T-helper 2 cell treated with Interferon-gamma antibody and Interleukin-4, amounts not matched to agents 5 μg/mL and 100 μg/mL, for 36 hours (primary cell): Measurements from ENCODE around the gene MYO5A.

Experiments
- DNase-seq: peaks from one replicate; pipeline ENCODE4 v3.0.0; 2021; ENCODE audit warnings: low spot score
- H3K27ac Mint-ChIP-seq: one replicate; pipeline ENCODE4 v1.8.0; 2021; ENCODE audit warnings: mild to moderate bottlenecking, mixed read lengths
- H3K27me3 Mint-ChIP-seq: one replicate; pipeline ENCODE4 v1.8.0; 2021; ENCODE audit warnings: low read depth, mixed read lengths
- H3K36me3 Mint-ChIP-seq: one replicate; pipeline ENCODE4 v1.8.0; 2021; ENCODE audit warnings: low read depth, mixed read lengths
- H3K4me1 Mint-ChIP-seq: one replicate; pipeline ENCODE4 v1.8.0; 2021; ENCODE audit warnings: low read depth, mixed read lengths
- H3K4me3 Mint-ChIP-seq: one replicate; pipeline ENCODE4 v1.8.0; 2022; ENCODE audit warnings: mild to moderate bottlenecking, moderate library complexity, mixed read lengths
- H3K9me3 Mint-ChIP-seq: one replicate; pipeline ENCODE4 v1.8.0; 2021; ENCODE audit warnings: mixed read lengths

MYO5A gene

DNA sequence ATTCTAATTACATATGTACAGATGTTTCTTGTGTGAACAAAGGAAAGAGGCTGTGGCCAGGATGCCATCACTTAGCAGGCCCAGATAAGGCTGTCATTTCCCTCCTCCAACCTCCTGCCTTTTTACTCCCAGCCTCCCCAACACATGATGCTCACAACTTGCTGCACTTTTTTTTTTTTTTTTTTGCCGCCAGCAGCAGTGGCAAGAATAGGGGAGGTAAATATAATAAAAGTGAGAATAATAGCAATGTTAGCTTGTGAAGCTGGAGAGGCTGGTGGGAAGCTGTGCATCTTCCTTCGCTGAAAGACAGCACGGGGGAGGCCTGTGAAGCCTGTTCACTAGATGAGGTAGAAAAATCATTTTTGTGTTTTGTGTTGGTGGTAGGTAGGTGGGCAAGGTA is 190.6 kb downstream of the MYO5A start:
- DNase-seq: no peak
- Mint-ChIP-seq H3K9me3 (no peaks in the 10 kb centered on the region), H3K36me3 (peaks cover 17% of the 10 kb centered on the region), H3K4me3 (no peak overlapping the region), H3K27me3 (no peaks in the 10 kb centered on the region), H3K4me1 (peaks cover 17% of the 10 kb centered on the region), H3K27ac (peak overlapping the region; percentile 31)

DNA sequence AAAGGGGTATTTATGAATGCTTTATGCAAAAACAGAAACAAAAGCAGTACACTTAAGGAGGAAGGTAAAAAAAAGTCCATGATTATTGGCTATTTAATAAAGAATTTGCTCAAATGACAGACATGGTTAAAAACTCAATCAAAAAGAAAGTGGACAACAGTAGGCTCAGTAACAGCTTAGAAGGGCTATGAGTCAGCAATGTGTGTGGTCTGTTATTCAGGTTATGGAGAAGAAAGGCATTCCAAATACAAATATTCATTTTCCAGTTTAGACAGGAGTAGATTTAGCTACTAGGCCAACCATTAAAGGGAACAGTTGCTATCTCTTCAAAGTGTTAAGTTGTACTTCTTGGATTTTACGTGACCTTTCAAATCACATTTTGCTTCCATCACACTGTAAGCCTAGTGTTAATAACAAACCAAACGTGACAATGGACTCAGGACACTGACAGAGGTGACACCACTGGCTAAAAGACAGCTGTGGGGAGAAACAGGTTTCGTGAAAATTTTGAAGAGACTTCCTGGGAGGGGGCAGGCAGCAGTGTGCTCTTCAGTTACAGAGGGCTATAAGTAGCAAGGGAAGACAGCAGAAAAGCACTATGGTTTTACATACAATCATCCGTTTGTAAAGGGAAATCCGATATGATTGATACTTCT is 191.4 kb downstream of the MYO5A start:
- H3K27me3 Mint-ChIP-seq: no peaks in the 10 kb centered on the region
- no peak for DNase-seq
- no peak overlapping the region for H3K27ac Mint-ChIP-seq
- H3K36me3 Mint-ChIP-seq: peaks cover 20% of the 10 kb centered on the region
- no peak overlapping the region for H3K4me3 Mint-ChIP-seq
- no peaks in the 10 kb centered on the region for H3K9me3 Mint-ChIP-seq
- H3K4me1 Mint-ChIP-seq: peaks cover 22% of the 10 kb centered on the region

- Mint-ChIP-seq H3K9me3 (no peaks in the 10 kb centered on the region), H3K36me3 (peaks cover 20% of the 10 kb centered on the region), H3K27ac (no peak overlapping the region), H3K27me3 (no peaks in the 10 kb centered on the region), H3K4me1 (peaks cover 29% of the 10 kb centered on the region), H3K4me3 (no peak overlapping the region)
- DNase-seq: no peak
Measured at GRCh38 chr15:52336529-52336928, 192.2 kb downstream of the MYO5A start.

GRCh38 chr15:52334491-52335160 is 194.1 kb downstream of the MYO5A start:
- H3K4me3 Mint-ChIP-seq: no peak overlapping the region
- H3K9me3 Mint-ChIP-seq: no peaks in the 10 kb centered on the region
- peaks cover 43% of the 10 kb centered on the region for H3K4me1 Mint-ChIP-seq
- no peak overlapping the region for H3K27ac Mint-ChIP-seq
- H3K36me3 Mint-ChIP-seq: peaks cover 23% of the 10 kb centered on the region
- no peaks in the 10 kb centered on the region for H3K27me3 Mint-ChIP-seq
- no peak for DNase-seq

DNA sequence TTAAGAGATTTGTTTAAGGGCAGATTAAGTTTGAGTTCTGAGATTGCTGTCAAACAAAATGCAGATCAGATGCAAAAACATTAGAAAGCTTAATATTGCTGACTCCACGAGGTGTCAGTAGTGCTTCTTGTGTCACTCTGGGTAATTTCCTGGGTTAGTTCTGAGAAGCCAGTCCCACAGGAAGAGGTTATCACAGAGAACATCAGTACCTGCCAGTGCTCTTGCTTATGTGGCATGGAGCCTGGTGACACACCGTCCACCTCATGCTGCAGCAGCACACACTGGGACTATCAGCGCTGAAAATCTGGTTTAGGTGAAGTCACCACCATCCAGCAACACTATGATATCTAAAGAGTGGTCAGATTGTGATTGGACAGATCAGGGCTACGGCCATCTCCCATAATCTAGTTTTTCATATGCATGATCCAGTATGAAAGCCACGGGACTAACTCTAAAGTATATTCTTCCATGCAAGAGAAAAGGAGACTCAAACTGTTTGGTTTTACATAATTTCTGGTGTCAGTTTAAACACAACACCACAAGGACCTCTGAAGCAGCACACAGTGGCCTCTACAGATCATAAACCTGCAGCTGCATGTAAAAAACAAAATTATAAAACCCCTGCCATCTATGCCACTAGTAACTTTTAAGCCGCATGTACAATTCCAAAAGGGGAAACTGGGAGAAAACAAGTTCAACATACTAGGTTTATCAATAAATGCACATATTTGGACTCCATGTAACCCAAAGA is 197.0 kb downstream of the MYO5A start:
- Mint-ChIP-seq H3K4me3 (peak overlapping the region; percentile 67), H3K27ac (peak overlapping the region; percentile 82), H3K4me1 (peaks cover 34% of the 10 kb centered on the region), H3K27me3 (no peaks in the 10 kb centered on the region), H3K36me3 (peaks cover 37% of the 10 kb centered on the region), H3K9me3 (no peaks in the 10 kb centered on the region)
- DNase-seq: peak; percentile 75

DNA sequence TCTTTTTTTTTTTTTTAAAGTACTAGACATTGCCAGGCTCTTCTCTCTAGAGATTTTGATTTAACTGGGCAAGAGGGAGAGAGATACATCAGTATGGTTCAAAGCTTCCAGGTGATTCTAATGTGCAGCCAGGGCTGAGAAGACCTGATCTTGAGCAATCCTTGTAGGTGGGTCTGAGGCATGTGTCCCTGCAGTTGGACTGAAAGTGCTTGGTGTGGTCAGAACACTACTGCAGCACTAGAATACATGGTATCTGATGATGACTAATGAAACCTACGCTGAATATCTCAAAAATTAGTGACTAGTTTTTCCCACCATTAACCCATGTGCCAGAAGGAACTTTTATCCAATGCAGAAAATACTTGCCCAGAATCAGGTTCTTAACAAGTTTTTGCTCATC is 198.7 kb downstream of the MYO5A start:
- Mint-ChIP-seq H3K27ac (no peak overlapping the region), H3K4me3 (no peak overlapping the region), H3K36me3 (peaks cover 39% of the 10 kb centered on the region), H3K9me3 (no peaks in the 10 kb centered on the region), H3K27me3 (no peaks in the 10 kb centered on the region), H3K4me1 (peaks cover 32% of the 10 kb centered on the region)
- DNase-seq: no peak

DNA sequence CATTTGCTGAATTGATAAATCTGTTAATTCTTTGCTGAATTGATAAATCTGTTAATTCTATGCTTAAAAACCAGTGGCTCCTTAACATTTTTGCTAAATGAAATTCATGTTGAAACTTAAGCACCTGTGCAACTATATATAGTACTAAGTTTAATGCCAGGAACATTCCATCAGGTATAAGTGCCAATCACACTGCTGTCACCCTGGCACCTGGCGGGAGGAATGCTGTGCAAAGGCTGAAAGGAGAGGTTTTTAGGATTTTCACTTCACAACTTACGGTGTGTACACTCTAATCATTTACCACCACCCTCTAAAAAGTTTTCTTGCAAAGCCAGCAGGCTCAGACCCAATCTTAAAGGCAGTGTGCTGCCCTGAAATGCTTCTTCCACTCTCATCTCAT is 199.5 kb downstream of the MYO5A start:
- Mint-ChIP-seq H3K4me3 (no peak overlapping the region), H3K36me3 (peaks cover 34% of the 10 kb centered on the region), H3K27ac (no peak overlapping the region), H3K9me3 (no peaks in the 10 kb centered on the region), H3K27me3 (no peaks in the 10 kb centered on the region), H3K4me1 (peaks cover 32% of the 10 kb centered on the region)
- DNase-seq: no peak

GRCh38 chr15:52328680-52329079 is 200.0 kb downstream of the MYO5A start:
- H3K36me3 Mint-ChIP-seq: peaks cover 34% of the 10 kb centered on the region
- DNase-seq: no peak
- no peaks in the 10 kb centered on the region for H3K9me3 Mint-ChIP-seq
- no peak overlapping the region for H3K4me3 Mint-ChIP-seq
- H3K27ac Mint-ChIP-seq: no peak overlapping the region
- H3K27me3 Mint-ChIP-seq: no peaks in the 10 kb centered on the region
- H3K4me1 Mint-ChIP-seq: peaks cover 32% of the 10 kb centered on the region

DNA sequence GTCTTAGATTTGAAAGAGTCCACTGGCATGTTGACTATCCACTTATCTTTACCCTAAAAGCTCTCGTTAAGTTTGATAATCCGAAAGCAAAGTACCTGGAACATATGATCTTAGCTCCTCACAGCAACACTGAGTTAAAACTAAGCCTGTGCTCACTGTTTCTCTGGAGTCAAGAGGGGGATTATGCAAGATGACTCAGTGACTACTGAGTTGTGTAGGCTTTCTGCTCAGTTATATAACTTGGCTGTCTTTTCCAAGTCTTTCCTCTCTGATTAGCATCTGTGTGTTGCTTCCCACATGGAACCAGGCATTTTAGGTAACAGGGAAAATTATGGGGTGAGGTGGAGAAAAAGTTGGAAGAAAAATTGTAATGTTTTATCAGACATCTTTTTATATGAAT is 201.9 kb downstream of the MYO5A start:
- Mint-ChIP-seq H3K9me3 (no peaks in the 10 kb centered on the region), H3K4me1 (peaks cover 18% of the 10 kb centered on the region), H3K36me3 (peaks cover 37% of the 10 kb centered on the region), H3K27ac (no peak overlapping the region), H3K4me3 (no peak overlapping the region), H3K27me3 (no peaks in the 10 kb centered on the region)
- DNase-seq: no peak

DNA sequence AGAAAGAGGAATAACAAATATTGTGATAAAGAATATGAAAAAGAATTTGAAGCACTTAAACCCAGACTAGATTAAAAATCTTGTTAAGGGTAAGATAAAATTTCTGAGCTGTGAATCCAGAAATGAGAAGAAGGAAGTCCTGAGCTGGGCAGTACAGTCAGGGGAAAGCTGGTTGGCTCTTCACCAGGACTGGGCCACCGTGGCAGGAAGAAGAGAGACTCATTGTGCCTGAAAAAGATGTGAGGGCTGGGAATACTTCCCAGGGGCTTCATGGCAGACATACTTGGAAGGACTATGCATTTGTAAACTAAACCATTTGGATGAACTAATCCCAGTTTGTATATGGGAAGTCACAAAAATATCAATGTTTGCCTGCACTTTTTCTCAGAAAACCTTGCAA is 204.6 kb downstream of the MYO5A start:
- H3K27me3 Mint-ChIP-seq: no peaks in the 10 kb centered on the region
- peaks cover 36% of the 10 kb centered on the region for H3K36me3 Mint-ChIP-seq

GRCh38 chr15:52318729-52319500 is 209.8 kb downstream of the MYO5A start:
- H3K27ac Mint-ChIP-seq: no peak overlapping the region
- H3K9me3 Mint-ChIP-seq: no peaks in the 10 kb centered on the region
- no peak overlapping the region for H3K4me3 Mint-ChIP-seq
- peaks cover 31% of the 10 kb centered on the region for H3K36me3 Mint-ChIP-seq
- DNase-seq: no peak
- H3K27me3 Mint-ChIP-seq: no peaks in the 10 kb centered on the region
- no peaks in the 10 kb centered on the region for H3K4me1 Mint-ChIP-seq

More for the DNA sequence above, 204.6 kb downstream of the MYO5A start:
- Mint-ChIP-seq H3K27ac (no peak overlapping the region), H3K4me3 (no peak overlapping the region), H3K4me1 (no peaks in the 10 kb centered on the region), H3K9me3 (no peaks in the 10 kb centered on the region)
- no peak for DNase-seq

- H3K9me3 Mint-ChIP-seq: no peaks in the 10 kb centered on the region
- no peaks in the 10 kb centered on the region for H3K4me1 Mint-ChIP-seq
- H3K36me3 Mint-ChIP-seq: peaks cover 31% of the 10 kb centered on the region
- H3K27ac Mint-ChIP-seq: no peak overlapping the region
- no peak overlapping the region for H3K4me3 Mint-ChIP-seq
- H3K27me3 Mint-ChIP-seq: no peaks in the 10 kb centered on the region
- no peak for DNase-seq
Measured at GRCh38 chr15:52317688-52318087, 211.0 kb downstream of the MYO5A start.

- no peak overlapping the region for H3K27ac Mint-ChIP-seq
- peaks cover 31% of the 10 kb centered on the region for H3K36me3 Mint-ChIP-seq
- H3K27me3 Mint-ChIP-seq: no peaks in the 10 kb centered on the region
Measured at GRCh38 chr15:52317022-52317421, 211.7 kb downstream of the MYO5A start.

GRCh38 chr15:52309154-52309548 is 219.5 kb downstream of the MYO5A start:
- peaks cover 14% of the 10 kb centered on the region for H3K36me3 Mint-ChIP-seq
- H3K4me1 Mint-ChIP-seq: no peaks in the 10 kb centered on the region
- no peaks in the 10 kb centered on the region for H3K27me3 Mint-ChIP-seq
- no peak overlapping the region for H3K27ac Mint-ChIP-seq
- H3K4me3 Mint-ChIP-seq: no peak overlapping the region
- H3K9me3 Mint-ChIP-seq: no peaks in the 10 kb centered on the region
- no peak for DNase-seq

More at GRCh38 chr15:52317022-52317421, 211.7 kb downstream of the MYO5A start:
- H3K4me3 Mint-ChIP-seq: no peak overlapping the region
- H3K9me3 Mint-ChIP-seq: no peaks in the 10 kb centered on the region
- no peak for DNase-seq
- H3K4me1 Mint-ChIP-seq: no peaks in the 10 kb centered on the region
